ENCODE results near the gene MICAL2. TPM values are rescaled to one million over a fixed set of nuclear protein-coding genes. Genes with fewer than 3 reads are reported as not detected.

Gene MICAL2
- polyA plus RNA-seq, 2 of the 4 experiments (the other 2 are of a cell fraction): 39.8 to 42.1 TPM

DNA sequence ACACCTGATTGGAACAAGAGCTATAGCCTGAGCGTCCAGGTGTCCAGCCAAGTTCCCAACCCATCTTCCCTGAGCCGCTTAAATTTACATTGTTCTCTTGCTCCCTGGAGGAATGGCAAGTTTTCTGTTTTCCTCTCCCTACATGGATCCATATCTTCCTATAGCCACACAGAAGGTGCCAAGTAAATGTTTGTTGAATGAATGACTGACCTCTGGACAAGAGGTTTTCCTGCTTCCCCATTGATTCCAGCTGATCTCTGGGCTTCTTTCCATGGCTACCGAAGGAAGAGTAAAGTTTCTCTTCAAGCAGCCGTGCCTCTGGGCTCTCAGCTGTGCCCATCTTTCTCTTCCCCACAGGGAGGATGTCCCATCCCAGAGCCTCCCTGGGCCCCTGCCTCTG, 107.5 kb downstream of the MICAL2 start:
- ChIA-PET CTCF (interaction anchor here (0.7 to 5.2 kb wide), 5 partner anchors 18 to 158 kb away, joined by 3 to 20 read pairs (median 3); no protein-coding TSS in a partner anchor), POLR2A (no interaction called here)
- ATAC-seq (no peak), FAIRE-seq (no peak), DNase-seq (ENCODE audit: low read depth in 1 of 2, low spot score in 1 of 2) (no peak)
- H3K27ac ChIP-seq: peak overlapping the region in 1 of 2 experiments; percentile 37; a peak in 1 of 6 replicates
- no peaks in the 10 kb centered on the region for H3K9me3 ChIP-seq
- peaks cover 35% of the 10 kb centered on the region for H3K4me1 ChIP-seq
- H3K4me3 ChIP-seq: no peak overlapping the region
- TF ChIP-seq MAZ (IDR thresholded peaks at IDR 0.05; ENCODE audit: borderline replicate concordance, low read depth, low read length): no peak
- TF ChIP-seq, protein P1, sequence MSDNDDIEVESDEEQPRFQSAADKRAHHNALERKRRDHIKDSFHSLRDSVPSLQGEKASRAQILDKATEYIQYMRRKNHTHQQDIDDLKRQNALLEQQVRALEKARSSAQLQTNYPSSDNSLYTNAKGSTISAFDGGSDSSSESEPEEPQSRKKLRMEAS (IDR thresholded peaks at IDR 0.05): no peak
- TF ChIP-seq, protein P2, sequence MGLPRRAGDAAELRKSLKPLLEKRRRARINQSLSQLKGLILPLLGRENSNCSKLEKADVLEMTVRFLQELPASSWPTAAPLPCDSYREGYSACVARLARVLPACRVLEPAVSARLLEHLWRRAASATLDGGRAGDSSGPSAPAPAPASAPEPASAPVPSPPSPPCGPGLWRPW (IDR thresholded peaks at IDR 0.05): no peak
- TF ChIP-seq NPAS2 (CRISPR knock-in tag; IDR thresholded peaks at IDR 0.05; ENCODE audit: borderline replicate concordance): no peak
- TF ChIP-seq NR3C1 (IDR thresholded peaks at IDR 0.05): no peak
- no peak for TF ChIP-seq HOXA7 (CRISPR knock-in tag; IDR thresholded peaks at IDR 0.05)
- no peak for TF ChIP-seq EHMT2 (IDR thresholded peaks at IDR 0.05; ENCODE audit: low read depth)
- no peak overlapping the region for H3K4me2 ChIP-seq
- WGBS (ENCODE audit: missing lambda C conversion rate): 91% methylated on average over 4 of the region's 4 CpGs

DNA sequence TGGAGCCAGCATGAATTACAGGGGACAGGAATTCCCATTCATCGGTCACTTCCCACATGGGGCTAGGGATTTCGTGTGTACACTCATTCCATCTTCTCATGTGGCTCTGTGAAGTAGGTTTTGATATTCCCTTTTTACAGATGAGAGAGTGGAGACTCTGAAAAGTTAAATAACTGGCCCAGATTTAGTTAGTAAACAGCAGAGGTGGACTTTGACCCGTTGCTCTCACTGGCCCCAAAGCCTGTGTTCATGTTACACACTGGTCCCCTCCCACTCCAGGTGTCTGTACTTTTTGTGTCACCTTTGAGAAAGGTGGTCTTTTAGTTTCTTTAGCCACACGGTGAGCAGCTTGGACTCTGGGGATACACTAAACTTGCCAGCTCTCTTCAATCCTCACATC, 108.5 kb downstream of the MICAL2 start:
- CTCF ChIA-PET: interaction anchor here (0.6 to 5.2 kb wide), 6 partner anchors 10 to 287 kb away, joined by 3 to 20 read pairs (median 4); no protein-coding TSS in a partner anchor
- H3K4me3 ChIP-seq: no peak overlapping the region
- peaks cover 25% of the 10 kb centered on the region for H3K4me1 ChIP-seq
- FAIRE-seq: no peak
- no peak for ATAC-seq
- POLR2A ChIA-PET: no interaction called here
- DNase-seq (ENCODE audit: low read depth in 1 of 2, low spot score in 1 of 2): no peak
- H3K9me3 ChIP-seq: no peaks in the 10 kb centered on the region
- 47% methylated on average over 4 of the region's 4 CpGs for WGBS (ENCODE audit: missing lambda C conversion rate)
- TF ChIP-seq RFX5 (IDR thresholded peaks at IDR 0.05): no peak
- TF ChIP-seq, protein P3, sequence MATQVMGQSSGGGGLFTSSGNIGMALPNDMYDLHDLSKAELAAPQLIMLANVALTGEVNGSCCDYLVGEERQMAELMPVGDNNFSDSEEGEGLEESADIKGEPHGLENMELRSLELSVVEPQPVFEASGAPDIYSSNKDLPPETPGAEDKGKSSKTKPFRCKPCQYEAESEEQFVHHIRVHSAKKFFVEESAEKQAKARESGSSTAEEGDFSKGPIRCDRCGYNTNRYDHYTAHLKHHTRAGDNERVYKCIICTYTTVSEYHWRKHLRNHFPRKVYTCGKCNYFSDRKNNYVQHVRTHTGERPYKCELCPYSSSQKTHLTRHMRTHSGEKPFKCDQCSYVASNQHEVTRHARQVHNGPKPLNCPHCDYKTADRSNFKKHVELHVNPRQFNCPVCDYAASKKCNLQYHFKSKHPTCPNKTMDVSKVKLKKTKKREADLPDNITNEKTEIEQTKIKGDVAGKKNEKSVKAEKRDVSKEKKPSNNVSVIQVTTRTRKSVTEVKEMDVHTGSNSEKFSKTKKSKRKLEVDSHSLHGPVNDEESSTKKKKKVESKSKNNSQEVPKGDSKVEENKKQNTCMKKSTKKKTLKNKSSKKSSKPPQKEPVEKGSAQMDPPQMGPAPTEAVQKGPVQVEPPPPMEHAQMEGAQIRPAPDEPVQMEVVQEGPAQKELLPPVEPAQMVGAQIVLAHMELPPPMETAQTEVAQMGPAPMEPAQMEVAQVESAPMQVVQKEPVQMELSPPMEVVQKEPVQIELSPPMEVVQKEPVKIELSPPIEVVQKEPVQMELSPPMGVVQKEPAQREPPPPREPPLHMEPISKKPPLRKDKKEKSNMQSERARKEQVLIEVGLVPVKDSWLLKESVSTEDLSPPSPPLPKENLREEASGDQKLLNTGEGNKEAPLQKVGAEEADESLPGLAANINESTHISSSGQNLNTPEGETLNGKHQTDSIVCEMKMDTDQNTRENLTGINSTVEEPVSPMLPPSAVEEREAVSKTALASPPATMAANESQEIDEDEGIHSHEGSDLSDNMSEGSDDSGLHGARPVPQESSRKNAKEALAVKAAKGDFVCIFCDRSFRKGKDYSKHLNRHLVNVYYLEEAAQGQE (IDR thresholded peaks at IDR 0.05): no peak
- TF ChIP-seq ZNF302 (CRISPR knock-in tag; IDR thresholded peaks at IDR 0.05): no peak
- TF ChIP-seq SREBF2 (IDR thresholded peaks at IDR 0.05): no peak
- TF ChIP-seq KDM1A (IDR thresholded peaks at IDR 0.05; ENCODE audit: low read depth): no peak
- no peak for TF ChIP-seq HEYL (CRISPR knock-in tag; IDR thresholded peaks at IDR 0.05)
- no peak for TF ChIP-seq CBX8 (IDR thresholded peaks at IDR 0.05)
- TF ChIP-seq JUNB (IDR thresholded peaks at IDR 0.05): no peak
- no peak for TF ChIP-seq CEBPB (IDR thresholded peaks at IDR 0.05)
- no peak for TF ChIP-seq EHF (CRISPR knock-in tag; IDR thresholded peaks at IDR 0.05)
- no peak for TF ChIP-seq ESRRA (IDR thresholded peaks at IDR 0.05; ENCODE audit: borderline replicate concordance, low read length)
- TF ChIP-seq, protein P1 (IDR thresholded peaks at IDR 0.05): no peak
- no peak for TF ChIP-seq FOXS1 (CRISPR knock-in tag; IDR thresholded peaks at IDR 0.05)
- TF ChIP-seq POLR2A (IDR thresholded peaks at IDR 0.05; ENCODE audit: low read length): no peak
- no peak for TF ChIP-seq POLR2AphosphoS2 (conservative IDR thresholded peaks at IDR 0.05; ENCODE audit: low read length)
- TF ChIP-seq NR3C1 (IDR thresholded peaks at IDR 0.05): no peak
- H3K27ac ChIP-seq: peak overlapping the region; percentile 7 to 59; a peak in 3 of 6 replicates
- H3K4me2 ChIP-seq: peak overlapping the region; percentile 50

DNA sequence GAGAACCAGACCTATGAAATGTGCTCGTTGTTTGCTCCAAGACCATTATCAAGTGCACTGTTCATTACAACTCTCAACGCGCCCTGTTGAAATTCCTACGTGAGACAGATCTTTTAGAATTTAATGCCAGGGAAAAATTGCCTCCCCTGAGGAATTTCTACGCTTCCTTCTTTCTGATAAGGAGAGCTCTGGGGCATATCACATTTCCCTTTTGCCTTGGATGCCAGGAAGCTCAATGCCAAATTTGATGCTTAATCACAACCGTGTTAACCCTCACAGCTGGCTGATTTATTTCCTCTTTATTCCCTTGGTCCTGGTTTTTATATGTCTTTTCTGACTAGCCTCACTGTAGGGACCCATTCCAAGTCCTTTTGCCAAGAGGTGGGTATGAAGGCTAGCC, 109.4 kb downstream of the MICAL2 start:
- FAIRE-seq (no peak), ATAC-seq (no peak), DNase-seq (ENCODE audit: low read depth in 1 of 2, low spot score in 1 of 2) (no peak)
- H3K4me1 ChIP-seq: peaks cover 21% of the 10 kb centered on the region
- ChIA-PET POLR2A (interaction anchor here (0.7 kb wide), 1 partner anchor 23 kb away, joined by 9 read pairs; no protein-coding TSS in a partner anchor), CTCF (interaction anchor here (0.7 to 5.2 kb wide), 7 partner anchors 10 to 173 kb away, joined by 3 to 20 read pairs (median 5); no protein-coding TSS in a partner anchor)
- 86% methylated on average over 6 of the region's 6 CpGs for WGBS (ENCODE audit: missing lambda C conversion rate)
- H3K27ac ChIP-seq: no peak overlapping the region
- H3K4me3 ChIP-seq: no peak overlapping the region
- TF ChIP-seq CBX2 (IDR thresholded peaks at IDR 0.05; ENCODE audit: borderline replicate concordance, low read depth) (no peak), RNF2 (IDR thresholded peaks at IDR 0.05; ENCODE audit: borderline replicate concordance, low read depth) (no peak), JUN (IDR thresholded peaks at IDR 0.05) (no peak), POLR2AphosphoS2 (conservative IDR thresholded peaks at IDR 0.05; ENCODE audit: low read length) (no peak)
- H3K9me3 ChIP-seq: no peaks in the 10 kb centered on the region
- no peak overlapping the region for H3K4me2 ChIP-seq

Data from A549 (cell line).